Stimulated activated CD4-positive, alpha-beta T cell treated with anti-CD3 and anti-CD28 coated beads, Interleukin-1b, Interleukin-23, amount 100 ng/mL, for 48 hours (primary cell): Measurements from ENCODE around the gene PTPN11.
"Not testable (repeated sequence)": the region's sequence is repeated elsewhere in the genome, so short reads cannot be mapped to it uniquely, and the experiment has no call there.

Experiments used
- DNase-seq: peaks from one replicate; pipeline ENCODE4 v3.0.0-alpha.2; 2020

Gene PTPN11

GRCh38 chr12:112457142-112457541 lies 38.4 kb downstream of the PTPN11 start:
- not testable (repeated sequence) for DNase-seq

GRCh38 chr12:112458330-112458729 lies 39.6 kb downstream of the PTPN11 start:
- DNase-seq, result no peak

GRCh38 chr12:112458751-112459150 lies 40.0 kb downstream of the PTPN11 start:
- no peak for DNase-seq

- DNase-seq, result no peak
Measured at GRCh38 chr12:112463478-112463877, 44.7 kb downstream of the PTPN11 start.

GRCh38 chr12:112464605-112465004 lies 45.9 kb downstream of the PTPN11 start:
- DNase-seq, result no peak

- DNase-seq, result no peak
Measured at GRCh38 chr12:112466011-112466422, 47.3 kb downstream of the PTPN11 start.

- no peak for DNase-seq
Measured at GRCh38 chr12:112466835-112467234, 48.1 kb downstream of the PTPN11 start.

- no peak for DNase-seq
Measured at GRCh38 chr12:112468046-112468445, 49.3 kb downstream of the PTPN11 start.

- DNase-seq, result no peak
Measured at GRCh38 chr12:112473056-112473455, 54.3 kb downstream of the PTPN11 start.

- DNase-seq, result no peak
Measured at GRCh38 chr12:112479413-112479812, 60.7 kb downstream of the PTPN11 start.

- DNase-seq, result no peak
Measured at GRCh38 chr12:112480931-112481330, 62.2 kb downstream of the PTPN11 start.

- no peak for DNase-seq
Measured at GRCh38 chr12:112482733-112483132, 64.0 kb downstream of the PTPN11 start.

- DNase-seq, result no peak
Measured at GRCh38 chr12:112486361-112486760, 67.6 kb downstream of the PTPN11 start.

- no peak for DNase-seq
Measured at GRCh38 chr12:112488257-112488876, 69.6 kb downstream of the PTPN11 start.

- DNase-seq, result no peak
Measured at GRCh38 chr12:112489456-112489855, 70.7 kb downstream of the PTPN11 start.

GRCh38 chr12:112496496-112496895 lies 77.7 kb downstream of the PTPN11 start:
- peak; percentile 39 for DNase-seq

- no peak for DNase-seq
Measured at GRCh38 chr12:112498580-112498979, 79.8 kb downstream of the PTPN11 start.

GRCh38 chr12:112503512-112503911 lies 84.8 kb downstream of the PTPN11 start:
- no peak for DNase-seq

- no peak for DNase-seq
Measured at GRCh38 chr12:112506513-112507166, 87.9 kb downstream of the PTPN11 start.

GRCh38 chr12:112513471-112513870 lies 94.7 kb downstream of the PTPN11 start:
- no peak for DNase-seq

GRCh38 chr12:112514456-112514855 lies 95.7 kb downstream of the PTPN11 start:
- DNase-seq, result no peak

- DNase-seq, result no peak
Measured at GRCh38 chr12:112514926-112515642, 96.3 kb downstream of the PTPN11 start.

- no peak for DNase-seq
Measured at GRCh38 chr12:112515868-112516267, 97.1 kb downstream of the PTPN11 start.

- DNase-seq, result no peak
Measured at GRCh38 chr12:112517730-112518364, 99.1 kb downstream of the PTPN11 start.
